SK-N-SH treated with all-trans-retinoic acid at 6 μM for 48 hours (cell line): ENCODE measurements around the gene AEBP1.

Experiments
- ESRRG ChIP-seq: fragments of 250-450 bp; sonication (Bioruptor Pico); IDR thresholded peaks from 2 replicates; pipeline ENCODE4 v1.6.1; 2021; ENCODE audit warnings: mild to moderate bottlenecking
- ISL1 ChIP-seq: fragments of 250-450 bp; sonication (Bioruptor Pico); IDR thresholded peaks from 2 replicates; pipeline ENCODE4 v2.1.2; 2022; ENCODE audit warnings: mild to moderate bottlenecking, moderate library complexity
- TF ChIP-seq, protein P1 (sequence below): fragments of 250-450 bp; sonication (Bioruptor Pico); IDR thresholded peaks from 2 replicates; pipeline ENCODE4 v1.5.0; 2020; ENCODE audit warnings: mild to moderate bottlenecking, moderate library complexity

DNA sequence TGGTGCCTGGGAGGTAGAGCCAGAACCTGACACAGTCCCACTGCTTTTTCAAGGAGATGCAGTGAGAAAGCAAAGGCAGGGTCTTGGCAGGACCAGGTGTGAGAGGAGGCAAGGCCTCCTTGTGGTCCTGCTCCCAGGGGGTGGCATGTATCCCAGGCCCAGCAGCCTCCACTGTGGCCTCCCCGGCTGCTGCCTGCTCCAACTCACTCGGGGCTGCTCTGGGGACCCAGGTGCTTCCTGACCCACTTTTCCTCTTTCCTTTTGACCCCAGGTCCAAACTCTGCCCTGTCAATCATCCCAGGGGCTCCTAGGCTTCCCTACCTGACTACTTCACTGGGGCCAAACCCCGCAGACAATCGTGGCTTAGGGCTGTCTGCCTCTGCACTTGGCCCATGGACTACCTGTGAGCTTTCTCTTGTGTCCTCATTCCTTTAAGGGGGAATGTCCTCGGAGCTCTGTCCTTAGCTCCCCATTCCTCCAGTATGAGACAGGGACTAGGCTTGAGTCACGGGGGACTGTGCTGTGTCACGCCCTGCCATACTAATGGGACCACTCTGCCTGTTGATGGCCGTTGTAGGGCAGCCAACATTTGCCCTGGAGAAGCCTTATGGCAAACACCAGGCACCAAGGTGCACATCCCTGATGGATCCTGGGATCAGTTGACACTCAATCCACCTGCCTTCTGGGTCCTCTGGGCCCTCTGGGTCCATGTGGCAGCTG is 1.1 kb upstream of the AEBP1 start:
- TF ChIP-seq, protein P1, sequence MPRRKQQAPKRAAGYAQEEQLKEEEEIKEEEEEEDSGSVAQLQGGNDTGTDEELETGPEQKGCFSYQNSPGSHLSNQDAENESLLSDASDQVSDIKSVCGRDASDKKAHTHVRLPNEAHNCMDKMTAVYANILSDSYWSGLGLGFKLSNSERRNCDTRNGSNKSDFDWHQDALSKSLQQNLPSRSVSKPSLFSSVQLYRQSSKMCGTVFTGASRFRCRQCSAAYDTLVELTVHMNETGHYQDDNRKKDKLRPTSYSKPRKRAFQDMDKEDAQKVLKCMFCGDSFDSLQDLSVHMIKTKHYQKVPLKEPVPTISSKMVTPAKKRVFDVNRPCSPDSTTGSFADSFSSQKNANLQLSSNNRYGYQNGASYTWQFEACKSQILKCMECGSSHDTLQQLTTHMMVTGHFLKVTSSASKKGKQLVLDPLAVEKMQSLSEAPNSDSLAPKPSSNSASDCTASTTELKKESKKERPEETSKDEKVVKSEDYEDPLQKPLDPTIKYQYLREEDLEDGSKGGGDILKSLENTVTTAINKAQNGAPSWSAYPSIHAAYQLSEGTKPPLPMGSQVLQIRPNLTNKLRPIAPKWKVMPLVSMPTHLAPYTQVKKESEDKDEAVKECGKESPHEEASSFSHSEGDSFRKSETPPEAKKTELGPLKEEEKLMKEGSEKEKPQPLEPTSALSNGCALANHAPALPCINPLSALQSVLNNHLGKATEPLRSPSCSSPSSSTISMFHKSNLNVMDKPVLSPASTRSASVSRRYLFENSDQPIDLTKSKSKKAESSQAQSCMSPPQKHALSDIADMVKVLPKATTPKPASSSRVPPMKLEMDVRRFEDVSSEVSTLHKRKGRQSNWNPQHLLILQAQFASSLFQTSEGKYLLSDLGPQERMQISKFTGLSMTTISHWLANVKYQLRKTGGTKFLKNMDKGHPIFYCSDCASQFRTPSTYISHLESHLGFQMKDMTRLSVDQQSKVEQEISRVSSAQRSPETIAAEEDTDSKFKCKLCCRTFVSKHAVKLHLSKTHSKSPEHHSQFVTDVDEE = no peak
- TF ChIP-seq ISL1 (CRISPR knock-in tag) = no peak
- TF ChIP-seq ESRRG (CRISPR knock-in tag) = no peak
